Mesendoderm (in vitro differentiated cells): ENCODE data around the gene GNPTG.

Source experiments
- DNase-seq: peaks from one replicate; pipeline ENCODE4 v3.0.0; 2013
- H2AK5ac ChIP-seq: 2 replicates; pipeline ENCODE4 v1.6.1; 2013; ENCODE audit warnings: low read length, inconsistent platforms
- H2BK120ac ChIP-seq: 2 replicates; pipeline ENCODE4 v1.6.1; 2013; ENCODE audit warnings: low read depth, mild to moderate bottlenecking, low read length, moderate library complexity, mixed read lengths
- H2BK15ac ChIP-seq: replicated peaks from 2 replicates; pipeline ENCODE4 v1.6.1; 2013; ENCODE audit warnings: low read depth, mild to moderate bottlenecking, moderate library complexity
- H2BK5ac ChIP-seq: 2 replicates; pipeline ENCODE4 v1.6.1; 2013; ENCODE audit warnings: low read length, inconsistent platforms
- H3K18ac ChIP-seq: 2 replicates; pipeline ENCODE4 v1.6.1; 2013; ENCODE audit warnings: mild to moderate bottlenecking, low read length, mixed read lengths
- H3K23ac ChIP-seq: one replicate; pipeline ENCODE4 v1.6.1; 2013; ENCODE audit warnings: low read length
- H3K27ac ChIP-seq: 2 replicates; pipeline ENCODE4 v1.5.1; 2013; ENCODE audit warnings: low read depth, mild to moderate bottlenecking, inconsistent platforms, low read length, moderate library complexity
- H3K27me3 ChIP-seq: 2 replicates; pipeline ENCODE4 v1.6.1; 2013; ENCODE audit warnings: low read length, control low read depth, mild to moderate bottlenecking, inconsistent platforms; ENCODE audit not compliant: insufficient read depth, poor library complexity
- H3K36me3 ChIP-seq: 2 replicates; pipeline ENCODE4 v1.6.1; 2013; ENCODE audit warnings: low read length, inconsistent platforms; ENCODE audit not compliant: control insufficient read depth, insufficient read depth
- H3K4ac ChIP-seq: one replicate; pipeline ENCODE4 v1.6.1; 2013; ENCODE audit warnings: low read depth, mild to moderate bottlenecking, low read length, moderate library complexity
- H3K4me1 ChIP-seq: 2 replicates; pipeline ENCODE4 v1.6.1; 2013; ENCODE audit warnings: low read depth, low read length, inconsistent platforms; ENCODE audit not compliant: control insufficient read depth
- H3K4me2 ChIP-seq: 2 replicates; pipeline ENCODE4 v1.6.1; 2013; ENCODE audit warnings: low read length
- H3K4me3 ChIP-seq: 2 replicates; pipeline ENCODE4 v1.5.1; 2013; ENCODE audit warnings: mild to moderate bottlenecking, low read length
- H3K56ac ChIP-seq: one replicate; pipeline ENCODE4 v1.6.1; 2013; ENCODE audit warnings: low read length
- H3K79me1 ChIP-seq: 2 replicates; pipeline ENCODE4 v1.6.1; 2013; ENCODE audit warnings: low read length, inconsistent platforms
- H3K79me2 ChIP-seq: 2 replicates; pipeline ENCODE4 v1.6.1; 2013; ENCODE audit warnings: mild to moderate bottlenecking, low read length; ENCODE audit not compliant: control insufficient read depth, insufficient read depth
- H3K9ac ChIP-seq: 2 replicates; pipeline ENCODE4 v1.6.1; 2013; ENCODE audit warnings: low read length, inconsistent platforms
- H4K5ac ChIP-seq: one replicate; pipeline ENCODE4 v1.6.1; 2013; ENCODE audit warnings: low read length
- H4K8ac ChIP-seq: one replicate; pipeline ENCODE4 v1.6.1; 2013; ENCODE audit warnings: low read depth, mild to moderate bottlenecking, control low read depth, low read length, moderate library complexity
- WGBS: extraction: QIAGEN DNeasy Blood & Tissue Kit; methylation state at CpG from one replicate; pipeline ENCODE4 v1.1.7; 2013; ENCODE audit warnings: low lambda C conversion rate, missing lambda C conversion rate; ENCODE audit not compliant: insufficient coverage; ENCODE audit errors: extremely low coverage; 5-methylcytosine and 5-hydroxymethylcytosine counted together

GNPTG gene

DNA sequence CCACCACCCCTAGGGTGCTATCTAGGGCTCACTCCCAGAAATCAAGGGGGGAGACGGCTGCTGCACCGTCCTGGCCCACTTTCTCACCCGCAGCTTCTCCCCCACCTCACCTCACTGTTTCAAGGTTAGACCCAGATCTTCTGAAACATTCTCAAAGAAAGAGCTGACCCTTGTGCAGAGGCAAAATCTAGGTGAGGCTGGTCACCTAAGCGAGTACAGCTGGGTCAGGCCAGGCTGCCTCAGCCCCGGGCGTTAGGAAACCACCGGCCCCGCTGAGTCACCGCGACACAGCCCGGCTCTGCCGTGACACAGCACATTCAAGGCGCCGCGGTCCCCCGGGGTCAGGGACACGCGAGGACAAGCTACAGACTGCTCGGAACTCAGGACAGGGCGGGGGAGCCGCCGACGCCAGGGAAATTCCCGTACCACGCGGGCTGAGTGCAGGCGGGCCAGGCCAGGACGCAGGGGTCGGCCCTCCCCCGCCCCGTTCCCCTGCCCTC is 27.1 kb downstream of the GNPTG start:
- H3K36me3 ChIP-seq: no peaks in the 10 kb centered on the region
- peaks cover 17% of the 10 kb centered on the region for H3K79me1 ChIP-seq
- peak overlapping the region; percentile 98 for H3K56ac ChIP-seq
- H3K9ac ChIP-seq: peak overlapping the region; percentile 97
- no peak overlapping the region for H4K8ac ChIP-seq
- peak overlapping the region; percentile 82 for H2BK120ac ChIP-seq
- no peaks in the 10 kb centered on the region for H3K27me3 ChIP-seq
- H4K5ac ChIP-seq: no peak overlapping the region
- H3K4me1 ChIP-seq: no peaks in the 10 kb centered on the region
- H3K79me2 ChIP-seq: peaks cover 16% of the 10 kb centered on the region
- peak overlapping the region; percentile 77 for H3K27ac ChIP-seq
- no peak overlapping the region for H2BK5ac ChIP-seq
- peak; percentile 66 for DNase-seq
- no peak overlapping the region for H2BK15ac ChIP-seq
- peak overlapping the region; percentile 90 for H3K4me2 ChIP-seq
- no peak overlapping the region for H2AK5ac ChIP-seq
- H3K23ac ChIP-seq: peak overlapping the region; percentile 32
- WGBS: no CpG with 5 or more reads among the region's 31 CpGs
- H3K18ac ChIP-seq: peak overlapping the region; percentile 84
- H3K4me3 ChIP-seq: peak overlapping the region; percentile 70
- H3K4ac ChIP-seq: peak overlapping the region; percentile 96

DNA sequence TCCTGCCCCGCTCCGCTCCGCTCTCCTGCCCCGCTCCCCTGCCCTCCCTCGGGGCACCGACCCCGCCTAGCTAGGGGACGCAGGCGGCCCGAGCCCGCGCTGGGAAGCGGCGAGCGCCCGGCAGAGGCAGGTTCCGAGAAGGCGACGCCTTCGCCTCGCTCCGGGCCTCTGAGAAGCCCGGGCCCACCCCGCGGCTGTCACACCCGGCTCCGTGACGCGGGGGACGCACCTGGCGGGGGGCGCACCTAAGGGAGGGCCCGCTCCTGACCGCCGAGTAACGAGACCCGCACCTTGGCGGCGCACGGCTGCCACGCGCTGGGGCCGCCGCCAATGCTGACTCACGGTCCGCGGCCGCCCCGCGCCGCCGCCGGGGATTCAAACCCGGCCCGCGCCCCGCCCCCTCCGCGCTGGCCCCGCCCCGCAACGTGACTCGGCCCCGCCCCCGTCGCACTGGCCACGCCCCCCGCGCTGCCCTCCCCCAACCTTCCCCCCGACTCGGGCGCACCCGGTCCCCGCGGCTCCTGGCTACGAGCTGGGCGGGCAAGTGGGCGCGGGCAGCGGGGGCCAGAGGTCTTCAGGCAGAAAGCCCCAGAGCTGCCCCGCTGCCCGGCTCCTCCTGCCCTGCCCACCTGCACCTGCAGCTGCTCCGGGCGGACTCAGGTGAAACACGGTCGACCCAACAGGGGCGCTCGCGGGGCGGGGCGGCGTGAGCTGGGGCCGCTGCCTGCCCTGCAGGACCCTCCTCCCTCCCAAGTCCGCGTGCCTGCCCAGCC is 27.8 kb downstream of the GNPTG start:
- no peak overlapping the region for H2AK5ac ChIP-seq
- H2BK15ac ChIP-seq: no peak overlapping the region
- no peak overlapping the region for H3K23ac ChIP-seq
- DNase-seq: peak; percentile 69
- peak overlapping the region; percentile 84 for H3K18ac ChIP-seq
- H3K36me3 ChIP-seq: no peaks in the 10 kb centered on the region
- peak overlapping the region; percentile 96 for H3K4ac ChIP-seq
- peak overlapping the region; percentile 70 for H3K4me3 ChIP-seq
- peak overlapping the region; percentile 77 for H3K27ac ChIP-seq
- no CpG with 5 or more reads among the region's 95 CpGs for WGBS
- H3K4me1 ChIP-seq: no peaks in the 10 kb centered on the region
- peaks cover 16% of the 10 kb centered on the region for H3K79me2 ChIP-seq
- H3K4me2 ChIP-seq: peak overlapping the region; percentile 90
- H3K56ac ChIP-seq: peak overlapping the region; percentile 98
- H4K5ac ChIP-seq: no peak overlapping the region
- peaks cover 17% of the 10 kb centered on the region for H3K79me1 ChIP-seq
- H3K9ac ChIP-seq: peak overlapping the region; percentile 97
- H4K8ac ChIP-seq: no peak overlapping the region
- peak overlapping the region; percentile 82 for H2BK120ac ChIP-seq
- peak overlapping the region; percentile 30 for H2BK5ac ChIP-seq
- H3K27me3 ChIP-seq: no peaks in the 10 kb centered on the region

DNA sequence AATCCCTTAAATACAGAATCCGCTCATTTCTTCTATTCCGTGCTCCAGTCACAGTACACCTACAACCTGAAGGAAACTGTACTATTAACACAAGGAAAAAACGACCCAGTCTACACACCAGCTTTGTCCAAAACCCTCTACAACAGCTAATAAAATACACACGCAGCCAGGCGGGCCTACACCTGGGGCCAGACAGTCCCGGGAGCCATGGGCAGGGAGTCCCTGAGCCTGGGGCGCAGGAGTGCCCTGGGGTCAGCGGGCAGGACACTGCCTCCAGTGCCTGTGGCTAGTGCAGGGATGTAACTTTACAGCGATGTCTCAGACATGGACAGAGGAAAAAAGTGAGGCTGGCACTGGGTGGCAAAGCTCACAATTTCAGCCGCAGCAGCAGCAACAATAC is 28.5 kb downstream of the GNPTG start:
- Histone ChIP-seq H3K4me2 (peak overlapping the region; percentile 45), H2BK5ac (no peak overlapping the region), H4K5ac (no peak overlapping the region), H3K4me3 (no peak overlapping the region), H3K79me1 (peaks cover 17% of the 10 kb centered on the region), H3K23ac (no peak overlapping the region), H3K27me3 (no peaks in the 10 kb centered on the region), H3K27ac (no peak overlapping the region), H3K79me2 (peaks cover 16% of the 10 kb centered on the region), H3K18ac (no peak overlapping the region), H3K56ac (peak overlapping the region; percentile 62), H3K9ac (peak overlapping the region; percentile 32), H4K8ac (no peak overlapping the region), H3K4ac (no peak overlapping the region), H3K36me3 (no peaks in the 10 kb centered on the region), H2BK15ac (no peak overlapping the region), H3K4me1 (no peaks in the 10 kb centered on the region), H2AK5ac (no peak overlapping the region), H2BK120ac (no peak overlapping the region)
- no peak for DNase-seq
- WGBS: no CpG with 5 or more reads among the region's 10 CpGs

DNA sequence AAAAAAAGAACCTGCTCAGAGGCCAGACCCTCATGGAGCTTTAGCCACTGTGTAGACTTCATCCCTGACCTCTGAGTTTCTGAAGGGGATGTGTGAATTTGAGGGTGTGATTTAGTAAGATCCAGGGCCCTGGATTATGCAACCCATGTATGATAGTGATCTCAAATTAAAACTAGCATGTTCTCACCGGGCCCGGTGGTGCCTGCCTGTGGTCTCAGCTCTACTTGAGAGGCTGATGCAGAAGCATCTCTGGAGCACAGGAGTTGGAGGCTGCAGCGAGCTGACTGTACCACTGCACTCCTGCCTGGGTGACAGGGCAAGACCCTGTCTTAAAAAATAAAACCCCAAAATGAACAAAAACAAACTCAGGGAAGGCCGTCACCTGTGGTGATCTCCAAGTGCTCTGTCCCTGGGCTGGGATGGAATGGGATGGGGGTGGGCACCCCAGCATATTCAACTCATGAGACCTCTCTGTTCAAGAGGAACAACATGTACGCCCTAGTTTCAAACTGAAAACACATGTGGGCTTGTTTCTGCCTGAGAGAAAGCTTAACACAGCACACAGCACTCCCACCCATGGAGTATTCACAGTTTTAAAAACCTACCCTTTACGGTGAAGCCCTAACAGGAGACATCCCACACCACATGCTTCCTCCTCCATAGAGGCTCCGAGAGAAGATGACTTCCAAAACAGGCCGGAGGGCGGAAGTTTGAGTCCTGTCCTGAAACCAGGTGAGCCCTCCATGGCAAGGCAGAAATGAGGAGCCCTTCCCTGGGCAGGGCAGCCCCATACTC is 30.1 kb downstream of the GNPTG start:
- Histone ChIP-seq H3K79me2 (peaks cover 14% of the 10 kb centered on the region), H3K27ac (no peak overlapping the region), H3K27me3 (no peaks in the 10 kb centered on the region), H2BK5ac (no peak overlapping the region), H3K9ac (no peak overlapping the region), H3K4me3 (no peak overlapping the region), H3K56ac (no peak overlapping the region), H3K4me1 (no peaks in the 10 kb centered on the region), H4K5ac (no peak overlapping the region), H2BK15ac (no peak overlapping the region), H2AK5ac (no peak overlapping the region), H3K23ac (no peak overlapping the region), H3K18ac (no peak overlapping the region), H4K8ac (no peak overlapping the region), H3K36me3 (no peaks in the 10 kb centered on the region), H3K4me2 (no peak overlapping the region), H2BK120ac (no peak overlapping the region), H3K79me1 (peaks cover 12% of the 10 kb centered on the region), H3K4ac (no peak overlapping the region)
- WGBS: no CpG with 5 or more reads among the region's 9 CpGs
- no peak for DNase-seq

DNA sequence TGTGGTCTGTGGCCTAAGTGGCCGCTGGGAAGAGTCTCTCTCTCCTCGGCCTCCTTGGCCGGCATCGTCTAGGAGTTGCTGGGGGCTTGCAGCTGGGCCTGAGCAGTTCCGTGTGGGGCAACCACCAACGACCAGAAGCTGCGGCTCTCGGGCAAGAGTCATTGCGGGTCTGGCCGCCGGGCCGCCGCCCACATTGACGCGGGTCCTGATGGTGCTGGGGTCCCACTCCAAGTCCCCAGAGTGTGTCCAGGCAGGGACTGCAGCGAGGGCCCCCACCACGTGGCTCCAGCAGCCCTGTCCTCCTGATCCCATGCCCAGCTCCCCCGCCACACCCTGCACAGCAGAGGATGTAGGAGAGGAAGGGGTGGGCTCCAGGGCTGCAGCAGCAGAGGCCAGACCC is 31.8 kb downstream of the GNPTG start:
- no peaks in the 10 kb centered on the region for H3K36me3 ChIP-seq
- H3K79me2 ChIP-seq: peaks cover 1% of the 10 kb centered on the region
- no peak overlapping the region for H4K5ac ChIP-seq
- H3K9ac ChIP-seq: no peak overlapping the region
- DNase-seq: no peak
- H3K18ac ChIP-seq: no peak overlapping the region
- H3K4me2 ChIP-seq: no peak overlapping the region
- peaks cover 2% of the 10 kb centered on the region for H3K79me1 ChIP-seq
- H2BK15ac ChIP-seq: no peak overlapping the region
- no CpG with 5 or more reads among the region's 18 CpGs for WGBS
- H3K4ac ChIP-seq: no peak overlapping the region
- no peak overlapping the region for H2BK5ac ChIP-seq
- no peaks in the 10 kb centered on the region for H3K27me3 ChIP-seq
- H3K27ac ChIP-seq: no peak overlapping the region
- no peak overlapping the region for H3K23ac ChIP-seq
- H3K4me3 ChIP-seq: no peak overlapping the region
- no peak overlapping the region for H4K8ac ChIP-seq
- H2AK5ac ChIP-seq: no peak overlapping the region
- no peaks in the 10 kb centered on the region for H3K4me1 ChIP-seq
- no peak overlapping the region for H3K56ac ChIP-seq
- no peak overlapping the region for H2BK120ac ChIP-seq
